ENCODE results near the gene GRIPAP1.

The GRIPAP1 gene

GRCh38 chrX:49002091-49002935, at the start of gene GRIPAP1:
TSS of gene GRIPAP1 (minus strand) at chrX:49002264. CDS start at chrX:49002229, 35 bp downstream.
- DNase-seq, result peak; percentile 78

GRCh38 chrX:49043987-49044281, 41.9 kb upstream of the GRIPAP1 start:
- no peak for DNase-seq

GRCh38 chrX:49043220-49043986, 41.3 kb upstream of the GRIPAP1 start, which contains the start of gene TFE3:
TSS of gene TFE3 (minus strand) at chrX:49043357. CDS start at chrX:49043226, 131 bp downstream.
- peak; percentile 97 for DNase-seq

- no peak for DNase-seq
Measured at GRCh38 chrX:49042581-49043219, 40.6 kb upstream of the GRIPAP1 start.

- peak; percentile 6 for DNase-seq
Measured at GRCh38 chrX:49041744-49042580, 39.9 kb upstream of the GRIPAP1 start.

GRCh38 chrX:49040376-49040955, 38.4 kb upstream of the GRIPAP1 start:
- no peak for DNase-seq

GRCh38 chrX:49039598-49040375, 37.7 kb upstream of the GRIPAP1 start:
- DNase-seq, result peak; percentile 65

- DNase-seq, result no peak
Measured at GRCh38 chrX:49037883-49038475, 35.9 kb upstream of the GRIPAP1 start.

GRCh38 chrX:49030283-49030682, 28.2 kb upstream of the GRIPAP1 start:
- no peak for DNase-seq

- no peak for DNase-seq
Measured at GRCh38 chrX:49029876-49030275, 27.8 kb upstream of the GRIPAP1 start.

GRCh38 chrX:49019599-49020249, 17.7 kb upstream of the GRIPAP1 start:
- DNase-seq, result no peak

- no peak for DNase-seq
Measured at GRCh38 chrX:49019050-49019449, 17.0 kb upstream of the GRIPAP1 start.

GRCh38 chrX:49003696-49004095, 1.6 kb upstream of the GRIPAP1 start:
- DNase-seq, result no peak

- DNase-seq, result peak; percentile 57
Measured at GRCh38 chrX:49001521-49002090, 458 bp downstream of the GRIPAP1 start.

- no peak for DNase-seq
Measured at GRCh38 chrX:49000636-49001035, 1.4 kb downstream of the GRIPAP1 start.

GRCh38 chrX:48999030-48999429, 3.0 kb downstream of the GRIPAP1 start:
- no peak for DNase-seq

GRCh38 chrX:48998391-48998790, 3.7 kb downstream of the GRIPAP1 start:
- no peak for DNase-seq

- no peak for DNase-seq
Measured at GRCh38 chrX:48997865-48998264, 4.2 kb downstream of the GRIPAP1 start.

GRCh38 chrX:48997455-48997854, 4.6 kb downstream of the GRIPAP1 start:
- no peak for DNase-seq

- peak; percentile 5 for DNase-seq
Measured at GRCh38 chrX:48996969-48997368, 5.1 kb downstream of the GRIPAP1 start.

Measured in stimulated activated CD4-positive, alpha-beta T cell treated with anti-CD3 and anti-CD28 coated beads, Interleukin-15, amount 100 ng/mL, for 24 hours (primary cell).